Endothelial cell of umbilical vein (primary cell): ENCODE results near the gene STK32A. TPM values are rescaled to one million over a fixed set of nuclear protein-coding genes. Genes with fewer than 3 reads are reported as not detected.

ENCODE experiments used
- BruUV-seq: library from RNA; stranded (reverse); fragments of 400-500 nt; replicated peaks from 2 replicates; lab custom pipeline; 2021; lab: Mats Ljungman, UMichigan
- CTCF ChIA-PET: fragments of 300-600, 350-600 bp; sonication (Branson Sonifier 250); formaldehyde crosslinking; loops from one replicate; lab custom pipeline; 2021; ENCODE audit warnings: antibody characterized with exemption, inconsistent platforms; lab: Charles Lee
- POLR2A ChIA-PET: fragments of 300-600, 350-600 bp; sonication (Branson Sonifier 250); formaldehyde crosslinking; loops from one replicate; lab custom pipeline; 2021; ENCODE audit warnings: antibody characterized with exemption, inconsistent platforms; lab: Charles Lee
- DNase-seq: peaks from one replicate; pipeline ENCODE4 v3.0.0-alpha.2; 2011; ENCODE audit warnings: low read depth, low spot score
- FAIRE-seq: peaks from 2 replicates; lab custom pipeline; 2011; peaks lifted over from hg19 to GRCh38; lab: Jason Lieb, UNC
- H2AFZ ChIP-seq: 2 replicates; pipeline ENCODE4 v1.6.0; 2012; ENCODE audit warnings: low read depth, low read length, control low read depth, inconsistent platforms
- H3K27ac ChIP-seq: 2 replicates; pipeline ENCODE4 v1.5.1; 2011; ENCODE audit warnings: low read depth, mild to moderate bottlenecking, control low read depth, low read length, moderate library complexity; ENCODE audit not compliant: insufficient read depth
- H3K27me3 ChIP-seq, 2 experiments: 2 replicates each; pipeline versions ENCODE4 v1.6.0 to v1.6.1; 2011; ENCODE audit warnings: low read length in 2 of 2, mixed read lengths in 1 of 2; ENCODE audit not compliant: control insufficient read depth in 2 of 2, insufficient read depth in 2 of 2
- H3K36me3 ChIP-seq, 2 experiments: 2 replicates in 1 of 2; 3 replicates in 1 of 2; pipeline ENCODE4 v1.5.1; 2011; ENCODE audit warnings: low read length in 2 of 2, mild to moderate bottlenecking in 1 of 2, moderate library complexity in 1 of 2; ENCODE audit not compliant: control insufficient read depth in 2 of 2, insufficient read depth in 2 of 2; ENCODE audit errors: extremely low read depth in 1 of 2
- H3K4me1 ChIP-seq: 3 replicates; pipeline ENCODE4 v1.5.1; 2011; ENCODE audit warnings: mild to moderate bottlenecking, low read length; ENCODE audit not compliant: control insufficient read depth, insufficient read depth; ENCODE audit errors: extremely low read depth
- H3K4me2 ChIP-seq: 2 replicates; pipeline ENCODE4 v1.6.1; 2011; ENCODE audit warnings: low read length, control low read depth, mixed read lengths; ENCODE audit not compliant: insufficient read depth
- H3K4me3 ChIP-seq, 3 experiments: fragments of 200-600 bp in 1 of 3; sonication (generic), shearing (Covaris generic) in 1 of 3; replicated peaks in 1 of 3; 2 replicates each; pipeline ENCODE4 v1.5.1; 2011 to 2016; ENCODE audit warnings: control low read depth in 3 of 3, low read length in 3 of 3, mild to moderate bottlenecking in 2 of 3, inconsistent platforms in 1 of 3, low read depth in 1 of 3, moderate library complexity in 1 of 3; ENCODE audit not compliant: insufficient read depth in 1 of 3
- H3K79me2 ChIP-seq: 2 replicates; pipeline ENCODE4 v1.6.0; 2012; ENCODE audit warnings: low read length, inconsistent platforms; ENCODE audit not compliant: control insufficient read depth, insufficient read depth
- H3K9ac ChIP-seq: replicated peaks from 2 replicates; pipeline ENCODE3; 2011; ENCODE audit warnings: low read length, control low read depth; ENCODE audit not compliant: insufficient read depth; ENCODE audit errors: extremely low read depth
- H3K9me1 ChIP-seq: replicated peaks from 3 replicates; pipeline ENCODE4 v1.6.0; 2011; ENCODE audit warnings: mild to moderate bottlenecking, low read length; ENCODE audit not compliant: control insufficient read depth, insufficient read depth; ENCODE audit errors: extremely low read depth
- H3K9me3 ChIP-seq: replicated peaks from 2 replicates; pipeline ENCODE4 v1.5.1; 2012; ENCODE audit warnings: low read length, inconsistent platforms; ENCODE audit not compliant: control insufficient read depth, insufficient read depth
- H4K20me1 ChIP-seq: replicated peaks from 2 replicates; pipeline ENCODE3; 2011; ENCODE audit warnings: mild to moderate bottlenecking, low read length; ENCODE audit not compliant: control insufficient read depth, insufficient read depth; ENCODE audit errors: extremely low read depth
- EZH2 ChIP-seq: IDR thresholded peaks from 2 replicates; pipeline ENCODE4 v1.6.1; 2012; ENCODE audit warnings: borderline replicate concordance, low read depth, mild to moderate bottlenecking, moderate library complexity, low read length, inconsistent platforms; ENCODE audit not compliant: severe bottlenecking
- FOS ChIP-seq: IDR thresholded peaks from 2 replicates; pipeline ENCODE4 v1.6.1; 2011; ENCODE audit warnings: mild to moderate bottlenecking, low read length, moderate library complexity, borderline replicate concordance; ENCODE audit not compliant: insufficient read depth
- GATA2 ChIP-seq: IDR thresholded peaks from 2 replicates; pipeline ENCODE4 v1.7.0; 2011; ENCODE audit warnings: low read depth, mild to moderate bottlenecking, moderate library complexity, mixed read lengths, low read length; ENCODE audit not compliant: insufficient read length, insufficient read depth
- MYC ChIP-seq: IDR thresholded peaks from one replicate; pipeline ENCODE4 v1.6.1; 2011; ENCODE audit warnings: mild to moderate bottlenecking, low read depth, low read length
- POLR2AphosphoS5 ChIP-seq: IDR thresholded peaks from 2 replicates; pipeline ENCODE4 v1.6.1; 2012; ENCODE audit warnings: low read depth, mild to moderate bottlenecking, control low read depth, low read length, moderate library complexity; ENCODE audit not compliant: insufficient read depth
- dilution Hi-C: fragments of 300-500 bp; cut with MboI; formaldehyde crosslinking; loops from one replicate; pipeline ENCODE4 v1.15.0; 2019; ENCODE audit warnings: low sequenced_read_pairs; ENCODE audit not compliant: extremely low pct_ligation_motif_present
- intact Hi-C: fragments of 100-400 bp; cut with micrococcal nuclease; formaldehyde crosslinking; loops from one replicate; pipeline ENCODE4 v1.10.0; 2022
- polyA plus RNA-seq, 4 experiments: library from polyadenylated mRNA; depleted of rRNA in 3 of 4; stranded (reverse) in 3 of 4; unstranded in 1 of 4; fragments of >200 nt; gene quantifications; 2 replicates each; pipeline versions ENCODE4 v1.2.1 to v1.2.3, GENCODE V29; 2011 to 2012; ENCODE audit warnings: missing spikeins in 1 of 4
- total RNA-seq: library from RNA; stranded (reverse); gene quantifications from 2 replicates; pipeline ENCODE4 v1.2.3, GENCODE V29; 2021
- TF ChIP-seq, protein P1 (sequence below), 2 donors: IDR thresholded peaks; 1 replicate in 1 of 2; 2 replicates in 1 of 2; pipeline ENCODE4 v1.5.1; 2011; ENCODE audit warnings: low read length in 2 of 2, mild to moderate bottlenecking in 2 of 2, moderate library complexity in 2 of 2, control low read depth in 1 of 2, inconsistent platforms in 1 of 2, low read depth in 1 of 2; ENCODE audit not compliant: insufficient read depth in 1 of 2; ENCODE audit errors: extremely low read depth in 1 of 2

STK32A gene
- total and polyA plus RNA-seq, 2 donors (not counting 3 experiments of a cell fraction or from before 2014, with no cell fraction given), result not detected

DNA sequence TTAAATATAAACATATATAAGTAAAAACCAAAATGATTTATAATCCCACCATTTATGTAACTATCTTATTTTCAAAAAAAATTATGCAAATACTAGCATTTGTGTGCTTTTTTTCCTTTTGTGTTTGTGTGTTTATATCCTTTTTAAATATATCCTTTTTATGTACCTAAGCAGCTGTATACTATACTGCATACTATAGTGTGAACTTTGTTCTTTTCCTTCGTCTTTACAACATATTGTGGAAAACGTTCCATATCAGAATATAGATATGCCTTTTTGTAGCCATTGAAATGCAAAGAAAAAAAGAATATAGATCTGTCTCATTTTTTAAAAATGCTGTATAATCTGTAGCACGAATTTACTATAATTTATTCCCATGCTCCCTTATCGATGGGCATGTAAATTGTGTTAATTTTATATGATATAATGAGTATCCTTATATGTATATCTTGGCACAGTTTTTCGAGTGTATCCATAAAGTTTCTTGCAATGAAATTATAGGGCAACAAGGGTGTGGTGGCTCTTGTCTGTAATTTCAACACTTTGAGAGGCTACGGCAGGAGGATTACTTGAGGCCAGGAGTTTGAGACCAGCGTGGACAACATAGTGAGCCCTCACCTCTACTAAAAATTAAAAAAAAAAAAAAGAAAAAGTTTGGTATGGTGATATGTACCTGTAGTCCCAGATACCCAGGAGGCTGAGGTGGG is 83.3 kb downstream of the STK32A start:
- POLR2A ChIA-PET, result interaction anchor here (0.6 kb wide), 1 partner anchor 1045 kb away, joined by 3 read pairs; no protein-coding TSS in a partner anchor
- H3K36me3 ChIP-seq, result no peaks in the 10 kb centered on the region
- no peaks in the 10 kb centered on the region for H3K4me1 ChIP-seq
- H3K9me3 ChIP-seq, result no peaks in the 10 kb centered on the region
- DNase-seq (no peak), FAIRE-seq (no peak)
- H4K20me1 ChIP-seq, result no peaks in the 10 kb centered on the region
- H3K4me2 ChIP-seq, result no peak overlapping the region
- H3K27ac ChIP-seq, result no peak overlapping the region
- no TSS peak for BruUV-seq
- H3K9ac ChIP-seq, result no peak overlapping the region
- TF ChIP-seq, protein P1, sequence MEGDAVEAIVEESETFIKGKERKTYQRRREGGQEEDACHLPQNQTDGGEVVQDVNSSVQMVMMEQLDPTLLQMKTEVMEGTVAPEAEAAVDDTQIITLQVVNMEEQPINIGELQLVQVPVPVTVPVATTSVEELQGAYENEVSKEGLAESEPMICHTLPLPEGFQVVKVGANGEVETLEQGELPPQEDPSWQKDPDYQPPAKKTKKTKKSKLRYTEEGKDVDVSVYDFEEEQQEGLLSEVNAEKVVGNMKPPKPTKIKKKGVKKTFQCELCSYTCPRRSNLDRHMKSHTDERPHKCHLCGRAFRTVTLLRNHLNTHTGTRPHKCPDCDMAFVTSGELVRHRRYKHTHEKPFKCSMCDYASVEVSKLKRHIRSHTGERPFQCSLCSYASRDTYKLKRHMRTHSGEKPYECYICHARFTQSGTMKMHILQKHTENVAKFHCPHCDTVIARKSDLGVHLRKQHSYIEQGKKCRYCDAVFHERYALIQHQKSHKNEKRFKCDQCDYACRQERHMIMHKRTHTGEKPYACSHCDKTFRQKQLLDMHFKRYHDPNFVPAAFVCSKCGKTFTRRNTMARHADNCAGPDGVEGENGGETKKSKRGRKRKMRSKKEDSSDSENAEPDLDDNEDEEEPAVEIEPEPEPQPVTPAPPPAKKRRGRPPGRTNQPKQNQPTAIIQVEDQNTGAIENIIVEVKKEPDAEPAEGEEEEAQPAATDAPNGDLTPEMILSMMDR (IDR thresholded peaks at IDR 0.05; ENCODE audit: extremely low read depth in 1 of 2, insufficient read depth in 1 of 2, low read depth in 1 of 2, low read length in 2 of 2), result no peak
- TF ChIP-seq MYC, result no peak
- no peak for TF ChIP-seq FOS
- intact Hi-C loops, result no loop called here
- dilution Hi-C loops, result no loop called here
- CTCF ChIA-PET, result no interaction called here
- H3K4me3 ChIP-seq, result no peak overlapping the region
- H3K79me2 ChIP-seq, result no peaks in the 10 kb centered on the region
- peaks cover 4 to 5% of the 10 kb centered on the region in 2 experiments for H3K27me3 ChIP-seq
- H3K9me1 ChIP-seq, result no peaks in the 10 kb centered on the region
- no peak overlapping the region for H2AFZ ChIP-seq

DNA sequence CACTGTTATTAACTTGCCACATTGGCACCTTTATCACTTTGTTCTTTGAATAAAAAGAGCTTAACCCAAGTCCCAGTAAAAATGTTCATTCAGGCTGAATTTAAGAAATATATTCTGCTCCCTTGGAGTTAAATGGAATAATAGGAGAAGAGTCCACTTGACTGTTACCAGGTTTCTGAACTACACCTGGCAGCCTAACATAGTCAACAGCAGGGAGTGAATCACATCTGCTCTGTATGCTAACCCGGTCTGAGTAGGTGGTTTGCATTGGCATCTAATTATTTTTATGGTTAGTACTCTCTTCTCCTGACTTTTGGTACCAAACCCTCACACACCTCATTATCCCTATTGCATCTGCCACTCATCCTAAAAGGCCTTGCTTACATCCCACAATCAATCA is 86.7 kb downstream of the STK32A start:
- no peak overlapping the region for H3K4me3 ChIP-seq
- no peak for TF ChIP-seq POLR2AphosphoS5
- TF ChIP-seq EZH2, result no peak
- TF ChIP-seq MYC, result no peak
- no peak for TF ChIP-seq FOS
- TF ChIP-seq, protein P1 (IDR thresholded peaks at IDR 0.05; ENCODE audit: extremely low read depth in 1 of 2, insufficient read depth in 1 of 2, low read depth in 1 of 2, low read length in 2 of 2), result no peak
- TF ChIP-seq GATA2, result no peak
- no peak overlapping the region for H3K27ac ChIP-seq
- no peak overlapping the region for H3K9ac ChIP-seq
- H2AFZ ChIP-seq, result no peak overlapping the region
- intact Hi-C loops, result no loop called here
- no peaks in the 10 kb centered on the region for H3K9me1 ChIP-seq
- no peaks in the 10 kb centered on the region for H3K79me2 ChIP-seq
- DNase-seq (no peak), FAIRE-seq (no peak)
- ChIA-PET CTCF (interaction anchor here (1.2 to 1.6 kb wide), 2 partner anchors 10 to 12 kb away, joined by 5 read pairs; no protein-coding TSS in a partner anchor), POLR2A (no interaction called here)
- no TSS peak for BruUV-seq
- no peaks in the 10 kb centered on the region for H3K4me1 ChIP-seq
- dilution Hi-C loops, result no loop called here
- no peak overlapping the region for H3K4me2 ChIP-seq
- H3K27me3 ChIP-seq, result peaks cover 4 to 5% of the 10 kb centered on the region in 2 experiments
- H3K36me3 ChIP-seq, result no peaks in the 10 kb centered on the region
- no peaks in the 10 kb centered on the region for H3K9me3 ChIP-seq
- H4K20me1 ChIP-seq, result no peaks in the 10 kb centered on the region
